A673 (cell line): ENCODE data around the gene AP4S1. TPM values are rescaled to one million over a fixed set of nuclear protein-coding genes. Genes with fewer than 3 reads are reported as not detected.
"Not testable (repeated sequence)": the region's sequence is repeated elsewhere in the genome, so short reads cannot be mapped to it uniquely, and the experiment has no call there.

Experiments used
- BruUV-seq: library from RNA; stranded (reverse); fragments of 400-500 nt; replicated peaks from 2 replicates; lab custom pipeline; 2021; lab: Mats Ljungman, UMichigan
- CTCF ChIA-PET: fragments of 300-600 bp; sonication (Branson Sonifier 250); formaldehyde crosslinking; loops from one replicate; lab custom pipeline; 2022; ENCODE audit warnings: antibody characterized with exemption; lab: Charles Lee
- POLR2A ChIA-PET: fragments of 300-600 bp; sonication (Branson Sonifier 250); formaldehyde crosslinking; loops from one replicate; lab custom pipeline; 2022; ENCODE audit warnings: antibody characterized with exemption; ENCODE audit not compliant: low non-redundant PET; lab: Charles Lee
- DNase-seq: peaks from one replicate; pipeline ENCODE4 v3.0.0-alpha.2; 2015; ENCODE audit warnings: low spot score
- H3K27ac ChIP-seq: fragments of 200-600 bp; sonication (generic); 2 replicates; pipeline ENCODE4 v1.5.1; 2016; ENCODE audit warnings: mixed run types, low read depth, mild to moderate bottlenecking, mixed read lengths, antibody characterized with exemption, low read length; ENCODE audit not compliant: poor library complexity, severe bottlenecking
- H3K27me3 ChIP-seq: fragments of 200-600 bp; sonication (generic); replicated peaks from 2 replicates; pipeline ENCODE4 v1.6.1; 2017; ENCODE audit warnings: mixed run types, low read depth, mild to moderate bottlenecking, mixed read lengths, antibody characterized with exemption, low read length; ENCODE audit not compliant: insufficient read depth, poor library complexity
- H3K36me3 ChIP-seq: fragments of 200-600 bp; sonication (generic); 2 replicates; pipeline ENCODE4 v1.6.1; 2016; ENCODE audit warnings: mixed run types, mild to moderate bottlenecking, mixed read lengths, antibody characterized with exemption, low read length; ENCODE audit not compliant: insufficient read depth, poor library complexity, severe bottlenecking
- H3K4me1 ChIP-seq: fragments of 200-600 bp; sonication (generic); 2 replicates; pipeline ENCODE4 v1.6.1; 2017; ENCODE audit warnings: mixed run types, mild to moderate bottlenecking, mixed read lengths, antibody characterized with exemption, low read length; ENCODE audit not compliant: insufficient read depth, poor library complexity, severe bottlenecking
- H3K4me3 ChIP-seq: fragments of 200-600 bp; sonication (generic); 2 replicates; pipeline ENCODE4 v1.5.1; 2016; ENCODE audit warnings: low read depth, mixed run types, mild to moderate bottlenecking, mixed read lengths, low read length; ENCODE audit not compliant: poor library complexity, severe bottlenecking
- H3K9me3 ChIP-seq: fragments of 200-600 bp; sonication (generic); 2 replicates; pipeline ENCODE4 v1.6.1; 2016; ENCODE audit warnings: mixed run types, low read depth, mild to moderate bottlenecking, mixed read lengths, antibody characterized with exemption, low read length; ENCODE audit not compliant: poor library complexity, severe bottlenecking
- CTCF ChIP-seq: fragments of 300-800, 200-600 bp; sonication (generic); conservative IDR thresholded peaks from 2 replicates; pipeline ENCODE4 v1.5.1; 2017; ENCODE audit warnings: low read depth, mild to moderate bottlenecking, antibody characterized with exemption, low read length, moderate library complexity, mixed read lengths
- EZH2 ChIP-seq: fragments of 200-600 bp; sonication (generic); IDR thresholded peaks from 2 replicates; pipeline ENCODE4 v1.6.1; 2017; ENCODE audit warnings: borderline replicate concordance, low read depth, mild to moderate bottlenecking, mixed read lengths, antibody characterized with exemption, low read length; ENCODE audit not compliant: poor library complexity, severe bottlenecking
- intact Hi-C: fragments of 100-400 bp; cut with micrococcal nuclease; formaldehyde crosslinking; loops from one replicate; pipeline ENCODE4 v1.10.0; 2022; ENCODE audit not compliant: unreplicated experiment
- total RNA-seq: library from RNA; stranded (reverse); gene quantifications from 2 replicates; pipeline ENCODE4 v1.2.3, GENCODE V29; 2021

Gene AP4S1
- total RNA-seq, 1 experiment from 2014 or later = 8.6 TPM

GRCh38 chr14:31051511-31051910, 26.1 kb downstream of the AP4S1 start:
- no peaks in the 10 kb centered on the region for H3K9me3 ChIP-seq
- ChIA-PET CTCF (no interaction called here), POLR2A (no interaction called here)
- DNase-seq = no peak
- no peak overlapping the region for H3K27ac ChIP-seq
- no peak overlapping the region for H3K4me3 ChIP-seq
- no peak for TF ChIP-seq CTCF
- no peak for TF ChIP-seq EZH2
- H3K4me1 ChIP-seq = no peaks in the 10 kb centered on the region
- H3K36me3 ChIP-seq = no peaks in the 10 kb centered on the region
- H3K27me3 ChIP-seq = no peaks in the 10 kb centered on the region
- intact Hi-C loops = no loop called here
- no TSS peak for BruUV-seq

GRCh38 chr14:31052905-31053586, 27.6 kb downstream of the AP4S1 start:
- BruUV-seq, intact Hi-C loops, CTCF ChIA-PET, DNase-seq, H3K4me3 ChIP-seq, H3K27me3 ChIP-seq, H3K9me3 ChIP-seq, POLR2A ChIA-PET, H3K27ac ChIP-seq, H3K4me1 ChIP-seq, H3K36me3 ChIP-seq: not testable (repeated sequence)

GRCh38 chr14:31057035-31057434, 31.6 kb downstream of the AP4S1 start:
- Histone ChIP-seq H3K4me3 (no peak overlapping the region), H3K4me1 (peaks cover 5% of the 10 kb centered on the region), H3K36me3 (no peaks in the 10 kb centered on the region), H3K27me3 (no peaks in the 10 kb centered on the region), H3K27ac (no peak overlapping the region), H3K9me3 (no peaks in the 10 kb centered on the region)
- DNase-seq = no peak
- ChIA-PET POLR2A (no interaction called here), CTCF (no interaction called here)
- no TSS peak for BruUV-seq
- TF ChIP-seq CTCF (no peak), EZH2 (no peak)
- intact Hi-C loops = no loop called here

GRCh38 chr14:31057701-31058364, 32.4 kb downstream of the AP4S1 start:
- no TSS peak for BruUV-seq

More at GRCh38 chr14:31057701-31058364, 32.4 kb downstream of the AP4S1 start:
- CTCF ChIA-PET = no interaction called here
- peaks cover 5% of the 10 kb centered on the region for H3K4me1 ChIP-seq
- TF ChIP-seq EZH2 = no peak
- no peak for TF ChIP-seq CTCF
- no peaks in the 10 kb centered on the region for H3K9me3 ChIP-seq
- POLR2A ChIA-PET = interaction anchor here (0.6 kb wide), 1 partner anchor 12 kb away, joined by 16 read pairs; no protein-coding TSS in a partner anchor
- no peak for DNase-seq
- intact Hi-C loops = no loop called here
- H3K27ac ChIP-seq = no peak overlapping the region
- H3K36me3 ChIP-seq = no peaks in the 10 kb centered on the region
- H3K4me3 ChIP-seq = no peak overlapping the region
- H3K27me3 ChIP-seq = no peaks in the 10 kb centered on the region
